K562 (cell line): ENCODE measurements around the gene DBX1. TPM values are rescaled to one million over a fixed set of nuclear protein-coding genes. Genes with fewer than 3 reads are reported as not detected.

ENCODE experiments used
- CBX3 ChIP-seq, 2 experiments: IDR thresholded peaks; 1 replicate in 1 of 2; 2 replicates in 1 of 2; pipeline ENCODE4 v1.6.1; 2012; ENCODE audit warnings: inconsistent platforms in 2 of 2, low read length in 2 of 2, borderline replicate concordance in 1 of 2, control low read depth in 1 of 2
- CBX8 ChIP-seq: fragments of 200-600 bp; sonication (generic); IDR thresholded peaks from 2 replicates; pipeline ENCODE4 v1.6.1; 2012; ENCODE audit warnings: borderline replicate concordance, mixed run types, low read depth, mild to moderate bottlenecking, moderate library complexity, mixed read lengths, low read length, control low read depth, inconsistent platforms; ENCODE audit not compliant: poor library complexity, severe bottlenecking; ENCODE audit errors: extremely low read depth
- DMBX1 ChIP-seq: fragments of 250-450 bp; sonication (Bioruptor Pico); IDR thresholded peaks from 2 replicates; pipeline ENCODE4 v1.8.0; 2022; ENCODE audit warnings: inconsistent platforms, mild to moderate bottlenecking, moderate library complexity, borderline replicate concordance
- ELF2 ChIP-seq: fragments of 250-450 bp; sonication (Bioruptor Pico); IDR thresholded peaks from 2 replicates; pipeline ENCODE4 v1.5.0; 2021; ENCODE audit warnings: mild to moderate bottlenecking
- FOXM1 ChIP-seq, 2 experiments: fragments of 450-650 bp in 1 of 2; sonication (generic) in 1 of 2; formaldehyde crosslinking in 1 of 2; IDR thresholded peaks; 2 replicates each; pipeline versions ENCODE4 v1.6.1 to v1.9.0; 2017 to 2022; ENCODE audit warnings: low read depth in 2 of 2, mild to moderate bottlenecking in 2 of 2, missing genetic modification reagents in 1 of 2, moderate library complexity in 1 of 2
- IFI16 ChIP-seq: fragments of 250-450 bp; sonication (Bioruptor Pico); IDR thresholded peaks from 2 replicates; pipeline ENCODE4 v2.1.2; 2022; ENCODE audit warnings: mild to moderate bottlenecking, inconsistent platforms
- KAT8 ChIP-seq: fragments of 450-650 bp; IDR thresholded peaks from 2 replicates; pipeline ENCODE4 v1.6.1; 2016; ENCODE audit warnings: low read depth, mild to moderate bottlenecking
- L3MBTL2 ChIP-seq: fragments of 450-650 bp; IDR thresholded peaks from 2 replicates; pipeline ENCODE4 v1.6.1; 2016; ENCODE audit warnings: mild to moderate bottlenecking, moderate library complexity
- MAFF ChIP-seq: IDR thresholded peaks from 2 replicates; pipeline ENCODE4 v1.6.1; 2012; ENCODE audit warnings: low read length, improper control_type of control experiment
- NONO ChIP-seq, 2 experiments: fragments of 200-400 bp in 1 of 2; fragments of 450-650 bp in 1 of 2; formaldehyde crosslinking in 1 of 2; IDR thresholded peaks; 2 replicates each; pipeline ENCODE4 v1.6.1; 2017; ENCODE audit warnings: low read depth in 2 of 2, mild to moderate bottlenecking in 2 of 2, moderate library complexity in 2 of 2, low read length in 1 of 2
- POLR2H ChIP-seq: IDR thresholded peaks from 2 replicates; pipeline ENCODE4 v1.6.1; 2016; ENCODE audit warnings: missing genetic modification characterization, low read depth, mild to moderate bottlenecking, control low read depth, missing compliant biosample characterization, moderate library complexity
- PPARD ChIP-seq: fragments of 250-450 bp; sonication (Bioruptor Pico); IDR thresholded peaks from 2 replicates; pipeline ENCODE4 v1.8.0; 2022; ENCODE audit warnings: inconsistent platforms, mild to moderate bottlenecking, moderate library complexity
- SREBF1 ChIP-seq: fragments of 150-350 bp; IDR thresholded peaks from 2 replicates; pipeline ENCODE4 v1.6.1; 2014; ENCODE audit warnings: antibody characterized with exemption, low read depth, low read length, borderline replicate concordance
- ZBTB1 ChIP-seq: sonication (generic); formaldehyde crosslinking; IDR thresholded peaks from 2 replicates; pipeline ENCODE4 v1.8.1; 2023; ENCODE audit warnings: missing genetic modification reagents, low read depth, mild to moderate bottlenecking, borderline replicate concordance
- ZBTB17 ChIP-seq: fragments of 450-650 bp; formaldehyde crosslinking; IDR thresholded peaks from 2 replicates; pipeline ENCODE4 v1.4.0; 2020; ENCODE audit warnings: mild to moderate bottlenecking
- ZFP1 ChIP-seq: fragments of 450-650 bp; formaldehyde crosslinking; IDR thresholded peaks from 2 replicates; pipeline ENCODE4 v1.4.0; 2020; ENCODE audit warnings: mild to moderate bottlenecking, mixed read lengths
- ZNF57 ChIP-seq: fragments of 450-650 bp; formaldehyde crosslinking; IDR thresholded peaks from 2 replicates; pipeline ENCODE4 v1.4.0; 2020; ENCODE audit warnings: mild to moderate bottlenecking, moderate library complexity
- ZNF785 ChIP-seq: fragments of 250-450 bp; sonication (Bioruptor Pico); IDR thresholded peaks from 2 replicates; pipeline ENCODE4 v1.4.0; 2020; ENCODE audit warnings: mild to moderate bottlenecking
- ZSCAN29 ChIP-seq: fragments of 450-650 bp; IDR thresholded peaks from 2 replicates; pipeline ENCODE4 v1.6.1; 2017
- polyA plus RNA-seq, 8 experiments: library from polyadenylated mRNA; depleted of rRNA in 4 of 8; stranded (reverse) in 5 of 8; unstranded in 3 of 8; fragments of >200 nt; fragmentation: Nextera tagmentation in 2 of 8; fragmentation: Illumina TruSeq in 1 of 8; extraction: Ambion mirVana in 2 of 8; extraction: Trizol in 1 of 8; gene quantifications; 2 replicates each; pipeline versions ENCODE4 v1.2.1 to v1.2.3, GENCODE V29; 2011 to 2014; ENCODE audit warnings: inconsistent platforms in 1 of 8, missing spikeins in 1 of 8
- total RNA-seq, 7 experiments: library from RNA; depleted of rRNA in 6 of 7; stranded (reverse); fragments of >200 nt in 6 of 7; fragmentation: Illumina TruSeq in 2 of 7; extraction: Trizol in 2 of 7; gene quantifications; 2 replicates each; pipeline versions ENCODE4 v1.2.1 to v1.2.3, GENCODE V29; 2011 to 2021; ENCODE audit warnings: low replicate concordance in 1 of 7
- TF ChIP-seq, protein P1 (sequence below), 2 experiments: IDR thresholded peaks; 2 replicates each; pipeline ENCODE4 v1.6.1; 2012; ENCODE audit warnings: improper control_type of control experiment in 2 of 2, low read depth in 2 of 2, low read length in 2 of 2, borderline replicate concordance in 1 of 2
- TF ChIP-seq, protein P2 (sequence below): sonication (generic); formaldehyde crosslinking; IDR thresholded peaks from 2 replicates; pipeline ENCODE4 v1.8.0; 2023; ENCODE audit warnings: mild to moderate bottlenecking, missing genetic modification reagents

Gene DBX1
- total and polyA plus RNA-seq, 9 of the 15 experiments (the other 6 are each of a cell fraction or from before 2014, with no cell fraction given): not detected

- TF ChIP-seq MAFF (no peak), SREBF1 (no peak), ZFP1 (CRISPR knock-in tag) (no peak), CBX8 (no peak), NONO (IDR thresholded peaks at IDR 0.05; ENCODE audit: low read depth in 2 of 2, low read length in 1 of 2) (no peak; a peak in 1 of 4 replicates), DMBX1 (peak; percentile 61; the same call in 1 of the 2 replicates), ZSCAN29 (no peak), ELF2 (CRISPR knock-in tag) (no peak), ZNF57 (no peak), L3MBTL2 (peak; percentile 96), FOXM1 (IDR thresholded peaks at IDR 0.05; ENCODE audit: low read depth) (no peak), FOXM1 (CRISPR knock-in tag; IDR thresholded peaks at IDR 0.05; ENCODE audit: low read depth) (0 out of 2 replicates have a peak, but pooled peaks have one; percentile 37), IFI16 (no peak), ZBTB17 (peak; percentile 52; the same call in 1 of the 2 replicates), ZNF785 (CRISPR knock-in tag) (no peak), POLR2H (no peak), PPARD (CRISPR knock-in tag) (no peak), CBX3 (IDR thresholded peaks at IDR 0.05; ENCODE audit: borderline replicate concordance in 1 of 2, low read length in 2 of 2) (peak in 1 of 2 experiments; percentile 65; a peak in 1 of 3 replicates), ZBTB1 (CRISPR knock-in tag) (no peak), KAT8 (no peak)
- TF ChIP-seq, protein P1, sequence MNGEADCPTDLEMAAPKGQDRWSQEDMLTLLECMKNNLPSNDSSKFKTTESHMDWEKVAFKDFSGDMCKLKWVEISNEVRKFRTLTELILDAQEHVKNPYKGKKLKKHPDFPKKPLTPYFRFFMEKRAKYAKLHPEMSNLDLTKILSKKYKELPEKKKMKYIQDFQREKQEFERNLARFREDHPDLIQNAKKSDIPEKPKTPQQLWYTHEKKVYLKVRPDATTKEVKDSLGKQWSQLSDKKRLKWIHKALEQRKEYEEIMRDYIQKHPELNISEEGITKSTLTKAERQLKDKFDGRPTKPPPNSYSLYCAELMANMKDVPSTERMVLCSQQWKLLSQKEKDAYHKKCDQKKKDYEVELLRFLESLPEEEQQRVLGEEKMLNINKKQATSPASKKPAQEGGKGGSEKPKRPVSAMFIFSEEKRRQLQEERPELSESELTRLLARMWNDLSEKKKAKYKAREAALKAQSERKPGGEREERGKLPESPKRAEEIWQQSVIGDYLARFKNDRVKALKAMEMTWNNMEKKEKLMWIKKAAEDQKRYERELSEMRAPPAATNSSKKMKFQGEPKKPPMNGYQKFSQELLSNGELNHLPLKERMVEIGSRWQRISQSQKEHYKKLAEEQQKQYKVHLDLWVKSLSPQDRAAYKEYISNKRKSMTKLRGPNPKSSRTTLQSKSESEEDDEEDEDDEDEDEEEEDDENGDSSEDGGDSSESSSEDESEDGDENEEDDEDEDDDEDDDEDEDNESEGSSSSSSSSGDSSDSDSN (IDR thresholded peaks at IDR 0.05; ENCODE audit: borderline replicate concordance in 1 of 2, low read depth in 2 of 2, low read length in 2 of 2): no peak
- TF ChIP-seq, protein P2, sequence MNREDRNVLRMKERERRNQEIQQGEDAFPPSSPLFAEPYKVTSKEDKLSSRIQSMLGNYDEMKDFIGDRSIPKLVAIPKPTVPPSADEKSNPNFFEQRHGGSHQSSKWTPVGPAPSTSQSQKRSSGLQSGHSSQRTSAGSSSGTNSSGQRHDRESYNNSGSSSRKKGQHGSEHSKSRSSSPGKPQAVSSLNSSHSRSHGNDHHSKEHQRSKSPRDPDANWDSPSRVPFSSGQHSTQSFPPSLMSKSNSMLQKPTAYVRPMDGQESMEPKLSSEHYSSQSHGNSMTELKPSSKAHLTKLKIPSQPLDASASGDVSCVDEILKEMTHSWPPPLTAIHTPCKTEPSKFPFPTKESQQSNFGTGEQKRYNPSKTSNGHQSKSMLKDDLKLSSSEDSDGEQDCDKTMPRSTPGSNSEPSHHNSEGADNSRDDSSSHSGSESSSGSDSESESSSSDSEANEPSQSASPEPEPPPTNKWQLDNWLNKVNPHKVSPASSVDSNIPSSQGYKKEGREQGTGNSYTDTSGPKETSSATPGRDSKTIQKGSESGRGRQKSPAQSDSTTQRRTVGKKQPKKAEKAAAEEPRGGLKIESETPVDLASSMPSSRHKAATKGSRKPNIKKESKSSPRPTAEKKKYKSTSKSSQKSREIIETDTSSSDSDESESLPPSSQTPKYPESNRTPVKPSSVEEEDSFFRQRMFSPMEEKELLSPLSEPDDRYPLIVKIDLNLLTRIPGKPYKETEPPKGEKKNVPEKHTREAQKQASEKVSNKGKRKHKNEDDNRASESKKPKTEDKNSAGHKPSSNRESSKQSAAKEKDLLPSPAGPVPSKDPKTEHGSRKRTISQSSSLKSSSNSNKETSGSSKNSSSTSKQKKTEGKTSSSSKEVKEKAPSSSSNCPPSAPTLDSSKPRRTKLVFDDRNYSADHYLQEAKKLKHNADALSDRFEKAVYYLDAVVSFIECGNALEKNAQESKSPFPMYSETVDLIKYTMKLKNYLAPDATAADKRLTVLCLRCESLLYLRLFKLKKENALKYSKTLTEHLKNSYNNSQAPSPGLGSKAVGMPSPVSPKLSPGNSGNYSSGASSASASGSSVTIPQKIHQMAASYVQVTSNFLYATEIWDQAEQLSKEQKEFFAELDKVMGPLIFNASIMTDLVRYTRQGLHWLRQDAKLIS (CRISPR knock-in tag): no peak
Measured at GRCh38 chr11:20112291-20113148, 47.8 kb downstream of the DBX1 start (continued).
